GM10266 (cell line): ENCODE data around the gene SLC26A2.
A peak's percentile ranks its signal among the peaks of the same experiment; 100 is the strongest.

Experiments used
- DNase-seq: peaks from one replicate; pipeline ENCODE4 v3.0.0; 2012; ENCODE audit errors: extremely low spot score
- CTCF ChIP-seq: IDR thresholded peaks from 2 replicates; pipeline ENCODE4 v1.5.1; 2012; ENCODE audit warnings: mild to moderate bottlenecking, low read depth; ENCODE audit not compliant: control insufficient read depth, insufficient read depth; ENCODE audit errors: missing control alignments

The SLC26A2 gene

GRCh38 chr5:149990518-149991376 is 30.2 kb downstream of the SLC26A2 start:
- peak; percentile 89 for TF ChIP-seq CTCF
- peak; percentile 64 for DNase-seq

GRCh38 chr5:149993471-149993870 is 32.9 kb downstream of the SLC26A2 start:
- TF ChIP-seq CTCF = no peak
- no peak for DNase-seq

DNA sequence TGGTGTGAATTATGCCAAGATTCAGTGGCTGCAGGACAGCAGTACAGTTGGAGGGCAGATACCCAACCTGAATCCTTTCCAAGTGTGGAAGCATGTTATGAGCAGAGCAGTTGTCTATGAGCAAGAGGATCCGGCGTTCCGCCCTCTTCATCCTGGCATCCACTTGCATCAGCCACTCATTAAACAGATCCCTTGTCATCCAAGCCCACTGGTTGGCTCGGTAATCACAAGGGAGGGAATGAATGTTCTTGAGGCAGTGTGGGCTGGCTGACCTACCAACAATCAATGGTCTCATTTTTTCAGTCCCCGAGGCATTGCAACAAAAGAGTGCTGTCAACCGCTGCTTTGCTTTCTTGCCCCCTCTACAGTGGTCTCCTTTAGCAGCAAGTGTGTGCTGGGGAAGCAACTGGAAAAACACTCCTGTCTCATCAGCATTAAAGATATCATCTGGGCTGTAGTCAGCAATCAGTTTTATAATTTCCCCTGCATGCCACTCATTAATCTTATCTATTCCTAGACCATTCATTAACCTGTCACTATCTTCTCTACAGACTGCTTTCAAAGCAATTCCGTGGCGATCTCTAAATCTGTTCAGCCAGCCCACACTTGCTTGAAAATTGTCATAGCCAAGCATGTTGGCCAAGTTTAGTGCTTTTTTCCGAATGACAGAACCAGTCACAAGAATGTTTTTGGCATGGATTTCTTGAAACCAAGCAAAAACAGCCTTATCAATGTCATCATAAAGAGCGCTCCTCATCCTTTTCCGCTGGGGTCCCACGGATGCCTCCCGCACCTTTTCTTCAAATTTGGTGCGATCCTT is 35.0 kb downstream of the SLC26A2 start:
- no peak for TF ChIP-seq CTCF
- DNase-seq = no peak

GRCh38 chr5:149996205-149996890 is 35.8 kb downstream of the SLC26A2 start:
- no peak for TF ChIP-seq CTCF
- DNase-seq = no peak

GRCh38 chr5:149998281-149998680 is 37.7 kb downstream of the SLC26A2 start:
- no peak for TF ChIP-seq CTCF
- no peak for DNase-seq

DNA sequence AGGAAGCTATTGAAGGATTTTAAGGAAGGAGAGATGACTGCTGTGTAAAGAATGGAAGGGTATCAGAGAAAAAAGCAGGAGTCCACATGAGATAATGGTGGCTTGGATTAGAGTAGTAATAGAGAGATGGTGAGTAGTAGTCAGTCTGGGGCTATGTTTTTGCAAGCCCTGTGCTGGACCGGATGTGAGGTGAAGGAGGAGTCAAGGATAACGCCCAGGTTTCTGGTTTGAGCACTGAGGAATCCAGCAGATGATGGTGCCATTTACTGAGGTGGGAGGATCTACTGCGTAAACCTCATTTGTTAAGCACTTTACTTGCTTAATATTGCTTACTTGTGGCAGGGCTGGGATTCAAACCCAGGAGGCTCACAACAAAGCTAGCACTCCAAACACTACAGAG is 38.8 kb downstream of the SLC26A2 start:
- DNase-seq = no peak
- TF ChIP-seq CTCF = no peak
